IMR-90 (cell line): ENCODE measurements around the gene B4GALNT3. TPM values are rescaled to one million over a fixed set of nuclear protein-coding genes. Genes with fewer than 3 reads are reported as not detected.

Experiments used
- ATAC-seq: fragments of 200-7000 bp; cut with Tn5 transposase; 2 replicates; pipeline ENCODE4 v1.9.1; 2020; ENCODE audit warnings: low read depth, mild to moderate bottlenecking, moderate library complexity
- BruUV-seq: library from RNA; stranded (reverse); fragments of 400-500 nt; replicated peaks from 2 replicates; lab custom pipeline; 2021; lab: Mats Ljungman, UMichigan
- CTCF ChIA-PET: fragments of 300-600 bp; formaldehyde crosslinking; extraction: SDS; loops from one replicate; lab custom pipeline; 2021; ENCODE audit warnings: antibody characterized with exemption; lab: Yijun Ruan, JAX
- POLR2A ChIA-PET: fragments of 300-600 bp; sonication (Branson Sonifier 250); formaldehyde crosslinking; loops from one replicate; lab custom pipeline; 2022; ENCODE audit warnings: antibody characterized with exemption; ENCODE audit not compliant: unreplicated experiment; lab: Charles Lee
- DNase-seq: peaks from one replicate; pipeline ENCODE4 v3.0.0; 2013
- H2AFZ ChIP-seq: replicated peaks from 2 replicates; pipeline ENCODE3; 2013; ENCODE audit warnings: low read length, mild to moderate bottlenecking; ENCODE audit not compliant: poor library complexity
- H2AK5ac ChIP-seq: 2 replicates; pipeline ENCODE4 v1.6.1; 2013; ENCODE audit warnings: low read depth, low read length, inconsistent platforms
- H2AK9ac ChIP-seq: replicated peaks from 2 replicates; pipeline ENCODE3; 2013; ENCODE audit warnings: mild to moderate bottlenecking, low read depth, low read length, moderate library complexity; ENCODE audit not compliant: poor library complexity
- H2BK120ac ChIP-seq: 2 replicates; pipeline ENCODE4 v1.6.1; 2013; ENCODE audit warnings: low read depth, low read length, inconsistent platforms
- H2BK15ac ChIP-seq: 3 replicates; pipeline ENCODE4 v1.6.1; 2013; ENCODE audit warnings: low read depth, low read length, inconsistent platforms
- H2BK20ac ChIP-seq: 2 replicates; pipeline ENCODE4 v1.6.1; 2013; ENCODE audit warnings: low read depth, mild to moderate bottlenecking, inconsistent platforms, low read length, moderate library complexity
- H2BK5ac ChIP-seq: 2 replicates; pipeline ENCODE4 v1.6.1; 2013; ENCODE audit warnings: mild to moderate bottlenecking, low read depth, low read length, inconsistent platforms; ENCODE audit not compliant: poor library complexity, severe bottlenecking
- H3K14ac ChIP-seq: replicated peaks from 2 replicates; pipeline ENCODE4 v1.6.1; 2013; ENCODE audit warnings: low read depth, low read length, inconsistent platforms
- H3K18ac ChIP-seq: 2 replicates; pipeline ENCODE4 v1.6.1; 2013; ENCODE audit warnings: low read depth, low read length, control low read depth
- H3K23ac ChIP-seq: 2 replicates; pipeline ENCODE4 v1.6.1; 2013; ENCODE audit warnings: low read depth, low read length, inconsistent platforms
- H3K27ac ChIP-seq: 2 replicates; pipeline ENCODE4 v1.5.1; 2013; ENCODE audit warnings: mild to moderate bottlenecking, control low read depth, low read length; ENCODE audit not compliant: insufficient read depth
- H3K27me3 ChIP-seq: 2 replicates; pipeline ENCODE4 v1.6.1; 2013; ENCODE audit warnings: low read length; ENCODE audit not compliant: control insufficient read depth, insufficient read depth
- H3K36me3 ChIP-seq: 2 replicates; pipeline ENCODE4 v1.6.1; 2013; ENCODE audit warnings: low read length, mixed read lengths; ENCODE audit not compliant: control insufficient read depth, insufficient read depth
- H3K4ac ChIP-seq: 2 replicates; pipeline ENCODE4 v1.6.1; 2013; ENCODE audit warnings: low read depth, low read length, inconsistent platforms
- H3K4me1 ChIP-seq: 2 replicates; pipeline ENCODE4 v1.6.1; 2013; ENCODE audit warnings: low read length, mixed read lengths; ENCODE audit not compliant: control insufficient read depth, insufficient read depth
- H3K4me2 ChIP-seq: 2 replicates; pipeline ENCODE4 v1.6.1; 2013; ENCODE audit warnings: low read depth, mild to moderate bottlenecking, control low read depth, low read length, moderate library complexity
- H3K4me3 ChIP-seq: 2 replicates; pipeline ENCODE4 v1.5.1; 2013; ENCODE audit warnings: low read depth, mild to moderate bottlenecking, control low read depth, low read length, moderate library complexity; ENCODE audit not compliant: insufficient read depth
- H3K56ac ChIP-seq: 2 replicates; pipeline ENCODE4 v1.6.1; 2013; ENCODE audit warnings: low read length, inconsistent platforms; ENCODE audit not compliant: insufficient read depth; ENCODE audit errors: extremely low read depth
- H3K79me1 ChIP-seq, 2 experiments: 2 replicates each; pipeline ENCODE4 v1.6.1; 2013; ENCODE audit warnings: low read length in 2 of 2, inconsistent platforms in 1 of 2, low read depth in 1 of 2
- H3K9ac ChIP-seq: 2 replicates; pipeline ENCODE4 v1.6.1; 2013; ENCODE audit warnings: low read depth, low read length, control low read depth
- H3K9me1 ChIP-seq: 2 replicates; pipeline ENCODE4 v1.6.1; 2013; ENCODE audit warnings: low read length, inconsistent platforms; ENCODE audit not compliant: insufficient read depth
- H3K9me3 ChIP-seq: 2 replicates; pipeline ENCODE4 v1.6.1; 2013; ENCODE audit warnings: low read length; ENCODE audit not compliant: control insufficient read depth, insufficient read depth
- H4K20me1 ChIP-seq: 2 replicates; pipeline ENCODE4 v1.6.1; 2013; ENCODE audit warnings: low read length, inconsistent platforms; ENCODE audit not compliant: insufficient read depth
- H4K5ac ChIP-seq: 2 replicates; pipeline ENCODE4 v1.6.1; 2013; ENCODE audit warnings: mild to moderate bottlenecking, low read depth, low read length, control low read depth
- H4K8ac ChIP-seq, 2 experiments: 2 replicates each; pipeline ENCODE4 v1.6.1; 2013; ENCODE audit warnings: low read depth in 2 of 2, low read length in 2 of 2, control low read depth in 1 of 2, inconsistent platforms in 1 of 2
- H4K91ac ChIP-seq: 2 replicates; pipeline ENCODE4 v1.6.1; 2013; ENCODE audit warnings: low read depth, low read length, inconsistent platforms; ENCODE audit not compliant: insufficient read depth
- BHLHE40 ChIP-seq: fragments of 150-350 bp; IDR thresholded peaks from 2 replicates; pipeline ENCODE4 v1.6.1; 2016; ENCODE audit warnings: mild to moderate bottlenecking, low read depth, low read length
- FOS ChIP-seq: fragments of 150-350 bp; IDR thresholded peaks from 2 replicates; pipeline ENCODE4 v1.6.1; 2016; ENCODE audit warnings: low read depth, low read length
- MAZ ChIP-seq: IDR thresholded peaks from 2 replicates; pipeline ENCODE4 v1.6.1; 2012; ENCODE audit warnings: low read depth, mild to moderate bottlenecking, low read length, improper control_type of control experiment, moderate library complexity, borderline replicate concordance
- RAD21 ChIP-seq: IDR thresholded peaks from 2 replicates; pipeline ENCODE4 v1.6.1; 2012; ENCODE audit warnings: low read length, improper control_type of control experiment
- RCOR1 ChIP-seq: IDR thresholded peaks from 2 replicates; pipeline ENCODE4 v1.6.1; 2012; ENCODE audit warnings: mild to moderate bottlenecking, low read length, improper control_type of control experiment; ENCODE audit not compliant: insufficient replicate concordance
- RFX5 ChIP-seq: IDR thresholded peaks from 2 replicates; pipeline ENCODE4 v1.8.0; 2012; ENCODE audit warnings: low read depth, mild to moderate bottlenecking, low read length, moderate library complexity
- SMC3 ChIP-seq: fragments of 150-350 bp; IDR thresholded peaks from 2 replicates; pipeline ENCODE4 v1.6.1; 2016; ENCODE audit warnings: low read depth, mild to moderate bottlenecking, antibody characterized with exemption, low read length, moderate library complexity
- WGBS, 2 experiments: methylation state at CpG; one replicate each; pipeline versions ENCODE4 v1.1.5 to v1.1.7; 2013; ENCODE audit warnings: missing lambda C conversion rate in 2 of 2; ENCODE audit not compliant: insufficient read length in 1 of 2; ENCODE audit errors: extremely low coverage in 2 of 2; 5-methylcytosine and 5-hydroxymethylcytosine counted together
- dilution Hi-C: fragments of 300-500 bp; cut with HindIII; formaldehyde crosslinking; loops from one replicate; pipeline ENCODE4 v1.14.3; 2018; ENCODE audit warnings: low sequenced_read_pairs; ENCODE audit not compliant: unreplicated experiment
- in situ Hi-C: fragments of 300-500 bp; cut with MboI; formaldehyde crosslinking; loops from 3 replicates; pipeline ENCODE4 v1.14.3; 2019; ENCODE audit warnings: low sequenced_read_pairs, inconsistent platforms, mixed read lengths
- intact Hi-C: fragments of 100-400 bp; cut with micrococcal nuclease; formaldehyde crosslinking; loops from 2 replicates; pipeline ENCODE4 v1.10.0; 2022
- polyA plus RNA-seq, 3 experiments: library from polyadenylated mRNA; depleted of rRNA; stranded (reverse); fragments of >200 nt; gene quantifications; 2 replicates each; pipeline ENCODE4 v1.2.3, GENCODE V29; 2012; ENCODE audit warnings: low replicate concordance in 1 of 3
- total RNA-seq: library from RNA; depleted of rRNA; stranded (reverse); fragments of >200 nt; gene quantifications from 2 replicates; pipeline ENCODE4 v1.2.3, GENCODE V29; 2012
- TF ChIP-seq, protein P1 (sequence below): fragments of 150-350 bp; IDR thresholded peaks from 2 replicates; pipeline ENCODE4 v1.6.1; 2017; ENCODE audit warnings: mild to moderate bottlenecking, antibody characterized with exemption, low read length, low read depth
- TF ChIP-seq, protein P2 (sequence below): fragments of 150-350 bp; IDR thresholded peaks from 2 replicates; pipeline ENCODE4 v1.6.1; 2016; ENCODE audit warnings: low read depth, mild to moderate bottlenecking, low read length, moderate library complexity, borderline replicate concordance

B4GALNT3 gene
- total and polyA plus RNA-seq, 2 of the 4 experiments (the other 2 are of a cell fraction): not detected

GRCh38 chr12:414859-415258, 44.9 kb upstream of the B4GALNT3 start:
- no peak overlapping the region for H2BK20ac ChIP-seq
- H3K36me3 ChIP-seq: peaks cover 22% of the 10 kb centered on the region
- ChIA-PET POLR2A (no interaction called here), CTCF (no interaction called here)
- H4K91ac ChIP-seq: no peak overlapping the region
- BruUV-seq: no TSS peak
- dilution Hi-C loops (no loop called here), in situ Hi-C loops (no loop called here), intact Hi-C loops (no loop called here)
- H3K4ac ChIP-seq: no peak overlapping the region
- no peak overlapping the region for H4K5ac ChIP-seq
- no peak overlapping the region for H3K23ac ChIP-seq
- H2BK15ac ChIP-seq: no peak overlapping the region
- no peak overlapping the region for H2AFZ ChIP-seq
- no peak overlapping the region for H2AK9ac ChIP-seq
- H3K27ac ChIP-seq: no peak overlapping the region
- H3K79me1 ChIP-seq: no peaks in the 10 kb centered on the region
- H2BK120ac ChIP-seq: no peak overlapping the region
- no peak overlapping the region for H4K8ac ChIP-seq
- no peaks in the 10 kb centered on the region for H3K27me3 ChIP-seq
- H3K9me1 ChIP-seq: peaks cover 4% of the 10 kb centered on the region; the same call in 1 of the 2 replicates
- no peaks in the 10 kb centered on the region for H3K4me1 ChIP-seq
- no peak for DNase-seq
- no CpG with 5 or more reads among the region's 2 CpGs for whole genome bisulfite sequencing, 2 experiments
- no peak overlapping the region for H3K14ac ChIP-seq
- no peak overlapping the region for H2AK5ac ChIP-seq
- H3K4me3 ChIP-seq: no peak overlapping the region
- no peak overlapping the region for H3K4me2 ChIP-seq
- no peak overlapping the region for H3K18ac ChIP-seq
- H2BK5ac ChIP-seq: no peak overlapping the region
- no peaks in the 10 kb centered on the region for H3K9me3 ChIP-seq
- H4K20me1 ChIP-seq: no peaks in the 10 kb centered on the region
- no peak for ATAC-seq
- TF ChIP-seq RFX5: no peak
- TF ChIP-seq RCOR1: no peak
- TF ChIP-seq, protein P1, sequence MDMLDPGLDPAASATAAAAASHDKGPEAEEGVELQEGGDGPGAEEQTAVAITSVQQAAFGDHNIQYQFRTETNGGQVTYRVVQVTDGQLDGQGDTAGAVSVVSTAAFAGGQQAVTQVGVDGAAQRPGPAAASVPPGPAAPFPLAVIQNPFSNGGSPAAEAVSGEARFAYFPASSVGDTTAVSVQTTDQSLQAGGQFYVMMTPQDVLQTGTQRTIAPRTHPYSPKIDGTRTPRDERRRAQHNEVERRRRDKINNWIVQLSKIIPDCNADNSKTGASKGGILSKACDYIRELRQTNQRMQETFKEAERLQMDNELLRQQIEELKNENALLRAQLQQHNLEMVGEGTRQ: no peak
- TF ChIP-seq, protein P2, sequence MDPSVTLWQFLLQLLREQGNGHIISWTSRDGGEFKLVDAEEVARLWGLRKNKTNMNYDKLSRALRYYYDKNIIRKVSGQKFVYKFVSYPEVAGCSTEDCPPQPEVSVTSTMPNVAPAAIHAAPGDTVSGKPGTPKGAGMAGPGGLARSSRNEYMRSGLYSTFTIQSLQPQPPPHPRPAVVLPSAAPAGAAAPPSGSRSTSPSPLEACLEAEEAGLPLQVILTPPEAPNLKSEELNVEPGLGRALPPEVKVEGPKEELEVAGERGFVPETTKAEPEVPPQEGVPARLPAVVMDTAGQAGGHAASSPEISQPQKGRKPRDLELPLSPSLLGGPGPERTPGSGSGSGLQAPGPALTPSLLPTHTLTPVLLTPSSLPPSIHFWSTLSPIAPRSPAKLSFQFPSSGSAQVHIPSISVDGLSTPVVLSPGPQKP: no peak
- no peak for TF ChIP-seq BHLHE40
- no peak for TF ChIP-seq MAZ
- no peak for TF ChIP-seq FOS
- TF ChIP-seq SMC3: no peak
- no peak for TF ChIP-seq RAD21
- H3K56ac ChIP-seq: no peak overlapping the region
- no peak overlapping the region for H3K9ac ChIP-seq
